Measurements from ENCODE around the gene RASSF6. TPM values are rescaled to one million over a fixed set of nuclear protein-coding genes. Genes with fewer than 3 reads are reported as not detected.
"Not testable (repeated sequence)": the region's sequence is repeated elsewhere in the genome, so short reads cannot be mapped to it uniquely, and the experiment has no call there.

Gene RASSF6
- total RNA-seq, 1 experiment from 2014 or later, result 2.3 TPM

DNA sequence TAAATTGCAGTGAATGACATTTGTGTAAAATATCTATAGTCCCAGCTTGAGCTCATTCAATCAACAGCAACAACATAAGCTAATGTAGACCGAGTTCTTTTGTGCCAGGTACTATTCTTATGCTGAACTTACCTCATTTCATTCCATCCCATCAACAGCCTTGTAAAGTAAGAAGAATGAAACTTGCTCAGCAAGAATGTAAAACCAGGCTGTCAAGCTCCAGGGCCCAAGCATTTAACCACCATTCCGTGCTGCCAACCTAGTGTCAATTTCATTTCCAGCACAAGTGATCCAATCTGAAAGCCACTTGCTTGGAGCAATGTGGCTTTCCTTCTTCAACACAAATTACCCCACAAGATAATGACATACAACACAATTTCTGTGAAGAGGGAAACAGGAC lies 36.6 kb downstream of the RASSF6 start:
- no peak for DNase-seq (ENCODE audit: low spot score)

DNA sequence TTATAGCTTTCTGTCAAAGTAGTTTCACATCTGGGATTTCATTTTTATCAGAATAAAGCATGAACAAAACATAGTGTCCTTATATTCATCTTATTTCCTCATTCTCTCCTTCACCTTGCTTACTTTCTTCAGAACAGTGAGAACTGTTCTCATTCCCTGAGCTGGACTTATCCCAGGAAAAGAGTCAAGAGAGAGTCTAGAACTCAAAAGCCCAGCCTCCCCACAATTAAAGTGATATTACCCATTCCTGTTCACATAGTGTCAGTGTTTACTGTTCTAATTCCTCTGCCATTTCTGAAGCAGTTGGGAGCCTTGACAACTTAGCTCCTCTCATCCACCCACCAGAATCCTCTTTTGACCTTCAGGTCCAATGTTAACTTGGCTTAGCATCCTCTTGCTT lies 42.9 kb downstream of the RASSF6 start:
- DNase-seq (ENCODE audit: low spot score), result no peak

DNA sequence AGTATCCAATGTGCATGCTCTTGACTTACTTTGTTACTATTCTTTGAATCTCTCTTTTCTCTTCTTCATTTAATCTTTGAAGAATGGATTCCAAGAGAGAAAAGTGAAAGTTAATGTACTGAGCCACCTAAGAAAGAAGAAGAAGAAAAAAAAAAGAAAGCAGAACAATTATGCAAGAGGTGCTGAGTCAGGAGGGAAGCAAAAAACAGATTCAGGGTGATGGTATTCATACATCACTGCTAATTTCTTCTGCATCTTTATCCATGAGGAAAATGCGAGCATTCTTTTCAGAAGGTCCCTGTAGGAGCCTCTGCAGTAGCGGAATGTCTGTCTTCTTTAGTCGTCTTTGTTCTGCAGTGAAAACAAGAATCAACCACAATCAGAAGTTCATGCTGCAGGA lies 43.9 kb downstream of the RASSF6 start:
- no peak for DNase-seq (ENCODE audit: low spot score)

DNA sequence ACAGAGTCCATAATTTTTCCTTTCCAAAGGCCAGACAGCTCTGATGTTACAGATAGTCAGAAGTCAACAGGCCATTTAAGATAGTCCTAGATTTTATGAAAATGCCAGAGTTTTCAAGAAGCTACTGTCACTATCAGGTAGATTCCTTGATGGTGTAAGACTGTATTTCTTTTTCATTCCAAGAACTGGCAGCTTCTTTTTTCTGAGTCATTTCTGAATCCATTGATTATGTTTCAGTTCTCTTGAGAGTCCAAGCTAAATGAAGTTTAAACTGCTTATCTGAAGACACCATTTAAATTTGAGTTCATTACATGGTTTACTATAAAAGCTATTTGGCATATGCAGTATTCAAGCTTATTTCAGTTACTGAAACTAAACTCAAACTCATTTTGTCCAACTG lies 44.6 kb downstream of the RASSF6 start:
- no peak for DNase-seq (ENCODE audit: low spot score)

DNA sequence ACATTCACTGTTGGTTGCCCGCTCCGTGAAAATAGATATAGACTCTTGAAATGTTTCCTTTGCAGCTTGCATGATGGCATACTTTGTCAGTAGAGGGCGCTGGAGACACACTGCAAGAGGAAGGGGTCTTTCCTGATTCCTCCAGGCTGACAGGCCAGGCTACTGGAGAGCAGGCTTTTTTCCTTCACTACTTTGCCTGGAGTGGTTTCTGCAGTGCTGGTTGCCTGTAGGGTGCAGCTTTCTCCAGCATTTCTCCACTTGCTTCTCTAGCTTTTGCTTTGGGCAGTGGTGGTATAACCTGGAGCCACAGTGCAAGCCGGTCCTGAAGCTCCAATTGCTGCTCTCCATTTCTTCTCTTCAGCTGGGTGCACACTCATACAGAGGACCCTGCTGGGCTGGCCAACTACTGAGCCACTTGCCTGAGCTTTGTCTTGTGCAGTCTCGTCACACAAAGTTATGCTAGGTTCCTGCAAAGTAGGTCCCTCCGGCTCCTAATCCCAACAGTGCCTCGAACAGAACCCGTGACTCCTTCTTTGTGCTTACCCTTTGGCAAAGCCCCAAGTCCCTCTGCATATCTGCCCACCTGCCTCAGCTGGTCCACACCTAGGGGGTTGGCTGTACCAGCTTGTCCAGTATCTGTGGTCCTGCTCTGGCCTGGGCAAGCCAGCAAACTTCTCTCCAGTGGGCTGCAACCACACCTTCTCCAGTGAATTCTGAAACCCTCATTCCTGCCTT lies 46.3 kb downstream of the RASSF6 start:
- peak; percentile 87 for DNase-seq (ENCODE audit: low spot score)

DNA sequence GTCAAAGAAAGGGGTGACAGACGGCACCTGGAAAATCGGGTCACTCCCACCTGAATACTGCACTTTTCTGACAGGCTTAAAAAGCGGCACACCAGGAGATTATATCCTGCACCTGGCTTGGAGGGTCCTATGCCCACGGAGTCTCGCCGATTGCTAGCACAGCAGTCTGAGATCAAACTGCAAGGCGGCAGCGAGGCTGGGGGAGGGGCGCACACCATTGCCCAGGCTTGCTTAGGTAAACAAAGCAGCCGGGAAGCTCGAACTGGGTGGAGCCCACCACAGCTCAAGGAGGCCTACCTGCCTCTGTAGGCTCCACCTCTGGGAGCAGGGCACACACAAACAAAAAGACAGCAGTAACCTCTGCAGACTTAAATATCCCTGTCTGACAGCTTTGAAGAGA lies 69.4 kb downstream of the RASSF6 start:
- DNase-seq (ENCODE audit: low spot score), result not testable (repeated sequence)

DNA sequence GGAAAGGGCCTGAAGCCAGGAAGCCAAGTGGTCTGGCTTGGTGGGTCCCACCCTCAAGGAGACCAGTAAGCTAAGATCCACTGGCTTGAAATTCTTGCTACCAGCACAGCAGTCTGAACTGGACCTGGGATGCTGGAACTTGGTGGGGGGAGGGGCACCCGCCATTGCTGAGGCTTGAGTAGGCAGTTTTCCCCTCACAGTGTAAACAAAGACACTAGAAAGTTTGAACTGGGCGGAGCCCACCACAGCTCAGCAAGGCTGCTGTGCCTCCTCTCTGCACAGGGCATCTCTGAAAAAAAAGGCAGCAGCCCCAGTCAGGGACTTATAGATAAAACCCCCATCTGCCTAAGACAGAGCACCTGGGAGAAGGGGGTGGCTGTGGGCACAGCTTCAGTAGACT lies 75.6 kb downstream of the RASSF6 start:
- DNase-seq (ENCODE audit: low spot score), result no peak

DNA sequence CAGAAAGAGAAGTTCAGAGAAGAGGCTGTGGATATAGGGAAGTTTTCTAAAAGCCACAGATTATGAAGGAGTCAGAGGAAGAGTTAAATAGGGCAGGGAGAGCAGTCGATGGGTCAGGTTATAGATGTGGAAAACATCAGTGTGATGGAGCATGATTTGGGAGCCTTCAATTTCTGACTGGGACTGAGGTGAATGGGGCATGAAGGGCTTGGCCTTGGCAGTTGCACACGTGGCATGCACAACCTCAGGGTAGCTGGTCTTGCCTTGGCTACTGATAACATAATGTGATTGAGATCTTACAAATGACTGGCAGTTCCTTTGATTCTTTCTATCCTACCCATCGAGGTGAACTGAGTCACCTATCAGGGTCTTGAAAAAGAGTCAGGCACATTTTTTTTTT lies 79.0 kb downstream of the RASSF6 start:
- no peak for DNase-seq (ENCODE audit: low spot score)

DNA sequence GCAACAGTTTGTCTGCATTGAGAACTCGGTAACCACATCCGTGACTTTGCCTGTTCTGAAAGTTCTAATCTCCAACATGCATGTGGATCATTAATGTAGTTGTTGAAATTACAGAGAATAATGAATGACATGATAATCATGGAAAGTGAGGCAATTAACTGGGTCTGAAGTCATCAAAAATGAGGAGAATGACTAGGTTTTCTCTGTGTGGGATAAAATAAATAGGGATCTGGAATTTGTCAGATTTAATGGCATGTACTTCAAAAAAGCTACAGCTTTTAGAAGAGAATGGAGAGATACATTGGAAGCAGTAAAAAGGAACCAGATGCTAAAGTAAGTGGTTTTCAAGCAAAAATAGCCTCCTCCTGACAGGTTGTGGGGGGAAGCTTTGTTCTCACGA lies 79.4 kb downstream of the RASSF6 start:
- no peak for DNase-seq (ENCODE audit: low spot score)

DNA sequence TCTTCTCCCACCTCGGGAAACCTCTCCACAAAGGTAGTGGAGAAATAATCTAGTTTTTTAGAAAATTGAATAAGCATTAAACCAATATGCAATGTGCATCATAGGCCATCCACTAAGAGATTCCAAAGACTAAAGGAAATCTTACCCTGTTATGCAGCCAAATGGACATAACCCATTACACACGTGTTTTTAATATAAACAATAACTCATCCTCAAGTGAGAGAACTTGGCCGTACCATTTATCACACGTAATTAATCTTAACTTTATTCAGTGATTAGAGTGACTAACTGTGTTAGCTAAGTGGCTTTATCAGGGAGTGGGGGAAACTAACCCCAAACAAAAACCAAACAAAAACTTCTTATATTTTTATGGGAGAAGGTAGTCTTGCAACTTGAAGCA lies 80.8 kb downstream of the RASSF6 start:
- no peak for DNase-seq (ENCODE audit: low spot score)

DNA sequence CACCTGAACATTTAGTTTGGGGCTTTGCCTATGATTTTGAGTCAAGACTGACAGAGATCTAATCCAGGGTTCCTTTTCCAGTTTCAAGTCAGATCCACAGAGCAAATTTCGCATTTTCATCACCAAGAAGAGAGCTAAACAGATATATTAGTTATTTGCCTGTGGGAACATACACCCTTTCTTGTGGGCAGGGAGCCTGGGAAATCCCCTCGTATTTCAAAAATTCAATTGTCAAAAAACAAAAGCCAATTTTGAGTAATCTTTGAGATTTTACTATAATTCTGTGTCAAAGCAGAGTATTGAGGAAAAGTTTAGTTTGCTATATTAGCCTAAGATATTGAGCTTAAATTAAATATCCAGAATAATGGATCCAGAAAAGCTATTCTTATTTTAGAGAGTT lies 82.1 kb downstream of the RASSF6 start:
- no peak for DNase-seq (ENCODE audit: low spot score)

DNA sequence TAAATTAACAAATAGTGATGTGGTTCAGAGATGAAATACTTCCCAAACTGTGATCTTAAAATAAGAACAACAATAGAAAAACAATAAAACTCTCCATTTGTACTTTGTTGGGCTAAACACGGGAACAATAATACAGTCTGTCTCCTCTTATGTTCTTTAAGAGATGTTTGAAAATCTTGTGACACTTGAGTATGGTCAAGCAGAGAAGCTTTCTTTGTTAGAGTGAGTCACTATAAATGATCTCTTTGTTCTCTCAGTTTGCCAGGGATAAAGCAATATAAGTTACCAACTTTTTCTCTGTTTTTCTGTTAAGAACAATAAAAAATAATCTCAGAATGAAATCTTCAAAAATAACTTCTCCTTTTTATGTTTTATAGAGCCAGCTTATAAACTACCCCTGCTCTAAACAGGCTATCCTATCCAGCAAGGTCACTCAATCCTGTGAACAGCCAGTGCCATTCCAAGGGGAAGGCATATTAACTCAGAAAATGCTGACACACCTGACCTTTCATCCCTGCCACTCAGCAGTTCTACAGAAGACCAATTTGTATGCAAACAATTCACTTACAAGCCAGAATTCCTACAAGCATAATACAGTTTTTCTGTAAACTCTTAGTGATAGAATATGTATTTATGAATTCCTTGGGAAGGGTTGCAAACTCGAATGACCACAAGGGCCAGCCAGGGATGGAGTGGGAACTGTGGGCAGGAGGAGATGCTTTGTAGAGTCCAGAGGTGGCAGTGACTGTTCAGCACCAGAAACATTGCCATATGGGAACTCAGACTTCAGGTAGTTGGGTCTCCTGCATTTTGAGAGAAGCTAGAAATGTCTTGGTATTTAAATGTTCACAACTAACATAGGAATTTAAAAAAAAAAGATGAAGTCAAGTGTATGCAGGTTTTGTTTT lies 86.5 kb downstream of the RASSF6 start:
- peak; percentile 7 for DNase-seq (ENCODE audit: low spot score)

DNA sequence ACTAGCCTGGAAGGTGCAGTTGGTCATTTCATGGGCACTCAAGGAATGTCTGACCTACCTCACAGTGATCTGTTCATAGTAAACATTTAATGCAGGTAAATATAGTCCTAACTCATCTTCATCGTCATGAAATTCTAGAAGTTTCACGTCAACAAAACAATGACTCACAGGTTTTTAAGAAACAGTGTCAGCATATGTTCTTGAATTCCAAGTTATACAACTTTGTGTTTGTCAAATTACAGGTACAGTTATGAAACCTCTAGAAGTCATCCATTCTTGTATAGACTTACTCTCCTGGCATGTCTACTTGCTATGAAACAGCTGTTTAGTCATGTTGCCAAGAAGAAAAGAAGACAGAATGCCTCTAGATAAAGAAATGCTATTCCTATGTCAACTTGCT lies 92.1 kb downstream of the RASSF6 start:
- DNase-seq (ENCODE audit: low spot score), result no peak

DNA sequence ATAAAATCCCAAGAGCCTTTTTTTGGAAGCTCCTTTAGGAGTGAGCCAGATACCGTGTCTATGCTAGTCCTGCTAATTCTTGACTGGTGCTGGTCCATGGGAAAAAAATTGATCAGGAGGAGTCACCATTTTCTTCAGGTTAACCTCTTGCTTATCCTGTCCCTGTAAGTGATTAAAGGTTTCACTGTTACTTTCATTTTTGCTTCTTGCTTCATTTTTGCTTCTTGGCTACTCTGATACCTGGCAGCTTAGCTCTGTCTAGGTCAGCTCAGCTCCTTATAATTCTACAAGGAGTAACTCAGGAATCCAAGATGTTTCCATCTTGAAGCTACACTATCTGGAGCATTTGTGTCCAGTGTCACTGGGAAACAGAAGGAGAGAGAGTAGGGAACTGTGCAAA lies 93.0 kb downstream of the RASSF6 start:
- no peak for DNase-seq (ENCODE audit: low spot score)

DNA sequence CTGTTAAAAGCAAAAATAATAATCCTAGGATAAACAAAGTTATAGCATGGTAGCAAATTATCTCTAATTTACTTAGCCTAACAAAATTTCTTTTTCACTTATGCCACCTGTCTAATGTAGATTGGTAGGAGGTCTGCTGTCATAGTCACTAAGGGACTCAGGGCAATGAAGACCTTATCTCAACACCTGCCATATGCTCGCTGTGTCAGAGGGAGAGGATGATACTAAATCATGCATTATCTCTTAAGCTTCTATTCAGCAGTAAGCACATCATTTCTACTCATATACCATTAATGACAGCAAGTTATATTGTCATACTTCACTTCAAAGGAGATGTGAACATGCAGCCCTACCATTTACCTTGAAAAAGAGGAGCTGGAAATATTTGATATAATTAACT lies 94.6 kb downstream of the RASSF6 start:
- DNase-seq (ENCODE audit: low spot score), result no peak

DNA sequence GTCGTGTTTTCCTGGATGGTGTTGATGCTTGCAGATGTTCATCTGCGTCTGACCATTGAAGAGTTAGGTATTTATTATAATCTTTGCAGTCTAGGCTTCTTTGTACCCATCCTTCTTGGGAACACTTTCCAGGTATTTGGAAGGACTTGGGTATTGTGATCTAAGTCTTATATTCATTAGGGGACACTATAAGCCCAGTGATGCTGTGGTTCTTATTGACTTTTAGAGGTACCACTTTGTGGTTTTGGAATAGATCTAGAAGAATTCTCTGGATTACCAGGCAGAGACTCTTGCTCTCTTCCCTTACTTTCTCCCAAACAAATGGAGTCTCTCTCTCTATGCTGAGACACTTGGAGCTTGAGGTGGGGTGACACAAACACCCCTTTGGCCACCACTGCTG lies 97.1 kb downstream of the RASSF6 start:
- peak; percentile 61 for DNase-seq (ENCODE audit: low spot score)

Small RNA genes lying within 50 kb of the gene (small RNA-seq; reads per million reads assigned to genes)
- not detected for gene AC074250.1

Other genes with a start within 250 kb of the RASSF6 start
- gene ALB, start 216.1 kb downstream of the RASSF6 start, total RNA-seq (2014; rRNA removed; shearing (Covaris generic)), result not detected in 2 replicates
- gene AFP, start 184.2 kb downstream of the RASSF6 start, total RNA-seq (2014; rRNA removed; shearing (Covaris generic)), result not detected in 2 replicates
- gene AFM, start 138.7 kb downstream of the RASSF6 start, total RNA-seq (2014; rRNA removed; shearing (Covaris generic)), result not detected in 2 replicates
- gene CXCL8, start 120.1 kb upstream of the RASSF6 start, total RNA-seq (2014; rRNA removed; shearing (Covaris generic)), result 2.6 and 4.4 TPM in 2 replicates
- gene CXCL6, start 216.2 kb upstream of the RASSF6 start, total RNA-seq (2014; rRNA removed; shearing (Covaris generic)), result 0.29 and 2.3 TPM in 2 replicates
- not detected in 2 replicates for gene PF4V1, start 232.9 kb upstream of the RASSF6 start, total RNA-seq (2014; rRNA removed; shearing (Covaris generic))
- 3.6 and 5.2 TPM in 2 replicates for gene CXCL1, start 249.0 kb upstream of the RASSF6 start, total RNA-seq (2014; rRNA removed; shearing (Covaris generic))

Measured in HT-29 (cell line).